Motor neuron (in vitro differentiated cells): Measurements from ENCODE around the gene TJP2. TPM values are rescaled to one million over a fixed set of nuclear protein-coding genes. Genes with fewer than 3 reads are reported as not detected.
A peak's percentile ranks its signal among the peaks of the same experiment; 100 is the strongest.

Experiments
- ATAC-seq, 8 experiments: fragments of 200-7000 bp; cut with Tn5 transposase; replicated peaks in 6 of 8; 2 replicates each; pipeline ENCODE4 v1.8.0; 2021; ENCODE audit warnings: mild to moderate bottlenecking in 8 of 8, moderate library complexity in 8 of 8
- H3K27ac ChIP-seq, 2 donors: fragments of 250-450 bp; sonication (Bioruptor Pico); 2 replicates each; pipeline ENCODE4 v1.9.0; 2021; ENCODE audit warnings: antibody characterized with exemption in 2 of 2, mild to moderate bottlenecking in 2 of 2, moderate library complexity in 1 of 2
- H3K4me1 ChIP-seq, 2 donors: fragments of 250-450 bp; sonication (Bioruptor Pico); replicated peaks in 1 of 2; 2 replicates each; pipeline ENCODE4 v1.6.1; 2021; ENCODE audit warnings: antibody characterized with exemption in 2 of 2, mild to moderate bottlenecking in 2 of 2, moderate library complexity in 1 of 2
- H3K4me3 ChIP-seq, 5 donors: fragments of 250-450 bp; sonication (Bioruptor Pico); 2 replicates each; pipeline ENCODE4 v1.9.0; 2021; ENCODE audit warnings: antibody characterized with exemption in 5 of 5, mild to moderate bottlenecking in 5 of 5, moderate library complexity in 4 of 5
- WGBS, 10 experiments: fragments of 450-650 bp; shearing (Covaris generic); methylation state at CpG; one replicate each; pipeline ENCODE4 v1.0.0; 2022; 5-methylcytosine and 5-hydroxymethylcytosine counted together
- in situ Hi-C, 9 experiments: fragments of 400-800 bp; cut with MboI; loops; one replicate each; pipeline ENCODE4 v1.15.0; 2021; ENCODE audit warnings: low sequenced_read_pairs in 9 of 9, low pct_unique_long_range_greater_than_20kb in 2 of 9; ENCODE audit not compliant: unreplicated experiment in 9 of 9
- total RNA-seq, 8 experiments: library from RNA; unstranded; fragments of 300-600 nt; gene quantifications; 2 replicates each; pipeline versions ENCODE4 v1.2.3 to v1.2.4, GENCODE V29; 2022

Gene TJP2
- total RNA-seq, 8 experiments from 2014 or later = 1.8 to 73.0 (median 15.9) TPM

- Histone ChIP-seq H3K4me1 (no peaks in the 10 kb centered on the region), H3K4me3 (no peak overlapping the region), H3K27ac (no peak overlapping the region)
- in situ Hi-C loops = loop anchor here in 4 of 9 experiments (25.0 kb wide), 2 partner anchors 95 to 120 kb away; no protein-coding TSS in a partner anchor
- no peak for ATAC-seq
- WGBS, 10 experiments = 10 to 100% (median 80%) methylated on average over 1 to 4 of the region's 4 CpGs; no CpG with 5 or more reads in 1 of the 10 experiments
Measured at GRCh38 chr9:69181908-69182353, 7.9 kb downstream of the TJP2 start.

- H3K27ac ChIP-seq = no peak overlapping the region
- ATAC-seq = no peak
- WGBS, 10 experiments = 85 to 100% (median 93%) methylated on average over 1 to 5 of the region's 5 CpGs; no CpG with 5 or more reads in 3 of the 10 experiments
- in situ Hi-C loops = loop anchor here in 4 of 9 experiments (25.0 kb wide), 2 partner anchors 97 to 122 kb away; no protein-coding TSS in a partner anchor
- H3K4me1 ChIP-seq = no peaks in the 10 kb centered on the region
- no peak overlapping the region for H3K4me3 ChIP-seq
Measured at GRCh38 chr9:69184266-69184665, 10.2 kb downstream of the TJP2 start.

- peak in 3 of 8 experiments; percentile 23 to 56 (median 49) for ATAC-seq
- 31 to 93% (median 87%) methylated on average over 3 to 7 of the region's 7 CpGs for WGBS, 10 experiments
- H3K4me1 ChIP-seq = no peaks in the 10 kb centered on the region
- in situ Hi-C loops = loop anchor here in 4 of 9 experiments (25.0 kb wide), 2 partner anchors 100 to 125 kb away; no protein-coding TSS in a partner anchor
- H3K27ac ChIP-seq = no peak overlapping the region
- H3K4me3 ChIP-seq = no peak overlapping the region
Measured at GRCh38 chr9:69186841-69187611, 12.9 kb downstream of the TJP2 start.

- 84 to 100% (median 100%) methylated on average over 1 to 2 of the region's 2 CpGs; no CpG with 5 or more reads in 3 of the 10 experiments for WGBS, 10 experiments
- Histone ChIP-seq H3K27ac (no peak overlapping the region), H3K4me1 (no peaks in the 10 kb centered on the region), H3K4me3 (no peak overlapping the region)
- in situ Hi-C loops = loop anchor here in 4 of 9 experiments (25.0 kb wide), 2 partner anchors 102 to 127 kb away; no protein-coding TSS in a partner anchor
- ATAC-seq = no peak
Measured at GRCh38 chr9:69188975-69189374, 14.9 kb downstream of the TJP2 start.

GRCh38 chr9:69190086-69190862 is 16.2 kb downstream of the TJP2 start:
- H3K4me3 ChIP-seq = no peak overlapping the region
- 0 to 100% (median 74%) methylated on average over 1 to 4 of the region's 5 CpGs; no CpG with 5 or more reads in 4 of the 10 experiments for WGBS, 10 experiments
- H3K27ac ChIP-seq = no peak overlapping the region
- in situ Hi-C loops = loop anchor here in 7 of 9 experiments (10.0 to 25.0 kb wide), 4 partner anchors 103 to 135 kb away; no protein-coding TSS in a partner anchor
- H3K4me1 ChIP-seq = no peaks in the 10 kb centered on the region
- ATAC-seq = no peak

GRCh38 chr9:69190863-69191181 is 16.7 kb downstream of the TJP2 start:
- Histone ChIP-seq H3K4me3 (no peak overlapping the region), H3K4me1 (no peaks in the 10 kb centered on the region), H3K27ac (no peak overlapping the region)
- 0 to 100% (median 75%) methylated on average over 1 of the region's 1 CpG; no CpG with 5 or more reads in 4 of the 10 experiments for WGBS, 10 experiments
- in situ Hi-C loops = loop anchor here in 7 of 9 experiments (10.0 to 25.0 kb wide), 4 partner anchors 104 to 136 kb away; no protein-coding TSS in a partner anchor
- ATAC-seq = peak in 3 of 8 experiments; percentile 25 to 86 (median 30)

GRCh38 chr9:69191231-69191630 is 17.2 kb downstream of the TJP2 start:
- no peaks in the 10 kb centered on the region for H3K4me1 ChIP-seq
- H3K27ac ChIP-seq = no peak overlapping the region
- H3K4me3 ChIP-seq = no peak overlapping the region
- in situ Hi-C loops = loop anchor here in 7 of 9 experiments (10.0 to 25.0 kb wide), 4 partner anchors 104 to 136 kb away; no protein-coding TSS in a partner anchor
- ATAC-seq = no peak
- WGBS, 10 experiments = 20 to 100% (median 90%) methylated on average over 1 to 3 of the region's 3 CpGs; no CpG with 5 or more reads in 1 of the 10 experiments

GRCh38 chr9:69192214-69192613 is 18.1 kb downstream of the TJP2 start:
- no peak for ATAC-seq
- H3K4me3 ChIP-seq = no peak overlapping the region
- in situ Hi-C loops = loop anchor here in 7 of 9 experiments (10.0 to 25.0 kb wide), 4 partner anchors 105 to 137 kb away; no protein-coding TSS in a partner anchor
- H3K27ac ChIP-seq = no peak overlapping the region
- WGBS, 10 experiments = 83 to 100% (median 100%) methylated on average over 1 to 3 of the region's 3 CpGs; no CpG with 5 or more reads in 1 of the 10 experiments
- H3K4me1 ChIP-seq = no peaks in the 10 kb centered on the region

GRCh38 chr9:69193685-69194032 is 19.6 kb downstream of the TJP2 start:
- no peak overlapping the region for H3K4me3 ChIP-seq
- H3K4me1 ChIP-seq = peaks cover 0 to 3% of the 10 kb centered on the region in 2 donors
- no peak for ATAC-seq
- H3K27ac ChIP-seq = no peak overlapping the region
- in situ Hi-C loops = loop anchor here in 7 of 9 experiments (10.0 to 25.0 kb wide), 4 partner anchors 106 to 139 kb away; no protein-coding TSS in a partner anchor
- WGBS, 10 experiments = 42 to 100% (median 83%) methylated on average over 1 of the region's 1 CpG; no CpG with 5 or more reads in 3 of the 10 experiments

GRCh38 chr9:69194702-69195418 is 20.8 kb downstream of the TJP2 start:
- Histone ChIP-seq H3K27ac (no peak overlapping the region), H3K4me3 (no peak overlapping the region), H3K4me1 (peaks cover 0 to 3% of the 10 kb centered on the region in 2 donors)
- ATAC-seq = peak in 2 of 8 experiments; percentile 38 to 54
- in situ Hi-C loops = loop anchor here in 7 of 9 experiments (10.0 to 25.0 kb wide), 4 partner anchors 108 to 140 kb away; no protein-coding TSS in a partner anchor
- WGBS, 10 experiments = 24 to 100% (median 67%) methylated on average over 1 to 5 of the region's 5 CpGs; no CpG with 5 or more reads in 1 of the 10 experiments

GRCh38 chr9:69195668-69196067 is 21.6 kb downstream of the TJP2 start:
- Histone ChIP-seq H3K27ac (no peak overlapping the region), H3K4me3 (no peak overlapping the region)
- in situ Hi-C loops = loop anchor here in 7 of 9 experiments (10.0 to 25.0 kb wide), 4 partner anchors 108 to 141 kb away; no protein-coding TSS in a partner anchor

GRCh38 chr9:69197687-69198086 is 23.6 kb downstream of the TJP2 start:
- no peak overlapping the region for H3K27ac ChIP-seq
- ATAC-seq = no peak
- H3K4me1 ChIP-seq = peaks cover 0 to 3% of the 10 kb centered on the region in 2 donors
- no peak overlapping the region for H3K4me3 ChIP-seq
- in situ Hi-C loops = loop anchor here in 7 of 9 experiments (10.0 to 25.0 kb wide), 4 partner anchors 110 to 143 kb away; no protein-coding TSS in a partner anchor
- WGBS, 10 experiments = 40 to 100% (median 97%) methylated on average over 1 to 4 of the region's 4 CpGs; no CpG with 5 or more reads in 2 of the 10 experiments

More at GRCh38 chr9:69195668-69196067, 21.6 kb downstream of the TJP2 start:
- peak in 3 of 8 experiments; percentile 46 to 89 (median 65) for ATAC-seq
- WGBS, 10 experiments = 30 to 100% (median 60%) methylated on average over 1 to 3 of the region's 3 CpGs; no CpG with 5 or more reads in 6 of the 10 experiments
- H3K4me1 ChIP-seq = peaks cover 0 to 3% of the 10 kb centered on the region in 2 donors
